A549 (cell line): ENCODE data around the gene LMX1B. TPM values are rescaled to one million over a fixed set of nuclear protein-coding genes. Genes with fewer than 3 reads are reported as not detected.

Source experiments
- ATAC-seq, 2 experiments: fragments of 200-7000 bp in 1 of 2; fragments of >200 bp in 1 of 2; cut with Nextera tagmentation in 1 of 2; cut with Tn5 transposase in 1 of 2; 3 replicates each; pipeline versions ENCODE4 v1.8.0 to v1.9.1; 2018 to 2020; ENCODE audit warnings: mild to moderate bottlenecking in 1 of 2, moderate library complexity in 1 of 2
- CTCF ChIA-PET: fragments of 300-600 bp; sonication (Branson Sonifier 250); formaldehyde crosslinking; extraction: SDS; loops from one replicate; lab custom pipeline; 2021; ENCODE audit warnings: antibody characterized with exemption, inconsistent platforms; lab: Yijun Ruan, JAX
- POLR2A ChIA-PET: fragments of 350-600 bp; formaldehyde crosslinking; extraction: SDS; loops from one replicate; lab custom pipeline; 2021; ENCODE audit warnings: antibody characterized with exemption, inconsistent platforms; lab: Yijun Ruan, JAX
- DNase-seq, 2 experiments: peaks; one replicate each; pipeline versions ENCODE4 v3.0.0 to v3.0.0-alpha.2; 2011 to 2016; ENCODE audit warnings: low read depth in 1 of 2, low spot score in 1 of 2
- FAIRE-seq: peaks from 2 replicates; lab custom pipeline; 2011; peaks lifted over from hg19 to GRCh38; lab: Jason Lieb, UNC
- H3K27ac ChIP-seq, 2 experiments: fragments of >200 bp; sonication (Bioruptor Twin); formaldehyde crosslinking; 3 replicates each; pipeline ENCODE4 v1.5.1; 2016 to 2017
- H3K4me1 ChIP-seq: fragments of >200 bp; sonication (Bioruptor Twin); formaldehyde crosslinking; 3 replicates; pipeline ENCODE4 v1.6.1; 2016
- H3K4me2 ChIP-seq: fragments of >200 bp; sonication (Bioruptor Twin); formaldehyde crosslinking; 3 replicates; pipeline ENCODE4 v1.6.1; 2016
- H3K4me3 ChIP-seq: fragments of >200 bp; sonication (Bioruptor Twin); formaldehyde crosslinking; 3 replicates; pipeline ENCODE4 v1.5.1; 2016
- H3K9me3 ChIP-seq: fragments of >200 bp; sonication (Bioruptor Twin); formaldehyde crosslinking; 3 replicates; pipeline ENCODE4 v1.6.1; 2016
- CBX8 ChIP-seq: fragments of 200-600 bp; sonication (generic); IDR thresholded peaks from 2 replicates; pipeline ENCODE4 v1.6.1; 2016
- CEBPB ChIP-seq, 2 experiments: fragments of >200 bp in 1 of 2; sonication (Bioruptor Twin) in 1 of 2; formaldehyde crosslinking in 1 of 2; IDR thresholded peaks; 2 replicates each; pipeline ENCODE4 v1.6.1; 2012 to 2016
- CHD4 ChIP-seq: fragments of 200-600 bp; sonication (generic); IDR thresholded peaks from 2 replicates; pipeline ENCODE4 v1.6.1; 2016; ENCODE audit warnings: antibody characterized with exemption, mild to moderate bottlenecking, borderline replicate concordance
- FOSL2 ChIP-seq, 2 experiments: fragments of 450-650 bp in 1 of 2; fragments of >200 bp in 1 of 2; sonication (Bioruptor Twin) in 1 of 2; formaldehyde crosslinking; IDR thresholded peaks; 2 replicates each; pipeline versions ENCODE4 v1.5.0 to v1.6.1; 2016 to 2020; ENCODE audit warnings: mild to moderate bottlenecking in 1 of 2, moderate library complexity in 1 of 2
- FOXS1 ChIP-seq: fragments of 250-450 bp; sonication (Bioruptor Pico); IDR thresholded peaks from 2 replicates; pipeline ENCODE4 v1.5.0; 2020; ENCODE audit warnings: mild to moderate bottlenecking, moderate library complexity
- GATA3 ChIP-seq: IDR thresholded peaks from 2 replicates; pipeline ENCODE4 v1.6.1; 2012; ENCODE audit warnings: borderline replicate concordance
- HDAC2 ChIP-seq: fragments of 200-600 bp; sonication (generic); IDR thresholded peaks from 2 replicates; pipeline ENCODE4 v1.6.1; 2016
- HEYL ChIP-seq: fragments of 250-450 bp; sonication (Bioruptor Pico); IDR thresholded peaks from 2 replicates; pipeline ENCODE4 v1.8.0; 2021; ENCODE audit warnings: mild to moderate bottlenecking, moderate library complexity
- KDM1A ChIP-seq: fragments of 200-600 bp; sonication (generic); IDR thresholded peaks from 2 replicates; pipeline ENCODE4 v1.6.1; 2016; ENCODE audit warnings: low read depth, mild to moderate bottlenecking
- KDM5A ChIP-seq: fragments of 200-600 bp; sonication (generic); IDR thresholded peaks from 2 replicates; pipeline ENCODE4 v1.6.1; 2016; ENCODE audit warnings: antibody characterized with exemption, mild to moderate bottlenecking
- MAZ ChIP-seq: fragments of 150-350 bp; IDR thresholded peaks from 2 replicates; pipeline ENCODE4 v1.6.1; 2014; ENCODE audit warnings: antibody characterized with exemption, low read depth, low read length, borderline replicate concordance
- PHF8 ChIP-seq: fragments of 200-600 bp; sonication (generic); IDR thresholded peaks from 2 replicates; pipeline ENCODE4 v1.6.1; 2016; ENCODE audit warnings: low read depth, mild to moderate bottlenecking, antibody characterized with exemption, moderate library complexity, borderline replicate concordance
- POLR2AphosphoS2 ChIP-seq: conservative IDR thresholded peaks from 2 replicates; pipeline ENCODE4 v1.6.1; 2012; ENCODE audit warnings: low read length, improper control_type of control experiment, inconsistent platforms
- RAD21 ChIP-seq, 2 experiments: fragments of >200 bp in 1 of 2; sonication (Bioruptor Twin) in 1 of 2; formaldehyde crosslinking in 1 of 2; IDR thresholded peaks in 1 of 2; conservative IDR thresholded peaks in 1 of 2; 2 replicates in 1 of 2; 3 replicates in 1 of 2; pipeline ENCODE4 v1.6.1; 2012 to 2018; ENCODE audit warnings: inconsistent platforms in 1 of 2
- RARB ChIP-seq: fragments of 250-450 bp; sonication (Bioruptor Pico); IDR thresholded peaks from 2 replicates; pipeline ENCODE4 v1.8.0; 2021; ENCODE audit warnings: mild to moderate bottlenecking, moderate library complexity
- RFX5 ChIP-seq: fragments of 450-650 bp; IDR thresholded peaks from 2 replicates; pipeline ENCODE4 v1.7.1; 2014; ENCODE audit warnings: antibody characterized with exemption, mild to moderate bottlenecking, moderate library complexity
- RNF2 ChIP-seq: fragments of 200-600 bp; sonication (generic); IDR thresholded peaks from 2 replicates; pipeline ENCODE4 v1.6.1; 2016; ENCODE audit warnings: low read depth, mild to moderate bottlenecking, antibody characterized with exemption, moderate library complexity, borderline replicate concordance
- SMC3 ChIP-seq: fragments of >200 bp; sonication (Bioruptor Twin); formaldehyde crosslinking; IDR thresholded peaks from 3 replicates; pipeline ENCODE4 v1.6.1; 2018; ENCODE audit warnings: inconsistent platforms
- SREBF2 ChIP-seq: fragments of 450-650 bp; IDR thresholded peaks from 2 replicates; pipeline ENCODE4 v1.6.1; 2014; ENCODE audit warnings: mild to moderate bottlenecking, moderate library complexity
- ZC3H11A ChIP-seq: fragments of 450-650 bp; IDR thresholded peaks from 2 replicates; pipeline ENCODE4 v1.6.1; 2014; ENCODE audit warnings: antibody characterized with exemption, mild to moderate bottlenecking
- ZNF302 ChIP-seq: fragments of 250-450 bp; sonication (Bioruptor Pico); IDR thresholded peaks from 2 replicates; pipeline ENCODE4 v1.9.0; 2021; ENCODE audit warnings: inconsistent platforms, mild to moderate bottlenecking, moderate library complexity
- WGBS: methylation state at CpG from one replicate; pipeline ENCODE4 v1.1.6; 2017; ENCODE audit errors: missing lambda C conversion rate; 5-methylcytosine and 5-hydroxymethylcytosine counted together
- polyA plus RNA-seq, 4 experiments: library from polyadenylated mRNA; depleted of rRNA in 3 of 4; stranded (reverse); fragments of >200 nt; fragmentation: RNase III in 1 of 4; extraction: RNeasy Plus Mini Kit Qiagen cat#74134 plus additional on column Dnase treatment in 1 of 4; gene quantifications; 2 replicates in 3 of 4; 3 replicates in 1 of 4; pipeline ENCODE4 v1.2.3, GENCODE V29; 2011 to 2017
- TF ChIP-seq, protein P1 (sequence below): fragments of >200 bp; sonication (Bioruptor Twin); formaldehyde crosslinking; IDR thresholded peaks from 3 replicates; pipeline ENCODE4 v1.5.1; 2016
- TF ChIP-seq, protein P2 (sequence below): fragments of >200 bp; sonication (Bioruptor Twin); formaldehyde crosslinking; IDR thresholded peaks from 2 replicates; pipeline ENCODE4 v1.6.1; 2016
- TF ChIP-seq, protein P3 (sequence below): fragments of 250-450 bp; sonication (Bioruptor Pico); IDR thresholded peaks from 2 replicates; pipeline ENCODE4 v1.5.0; 2021; ENCODE audit warnings: mild to moderate bottlenecking, moderate library complexity, borderline replicate concordance
- TF ChIP-seq, protein P4 (sequence below): IDR thresholded peaks from 2 replicates; pipeline ENCODE4 v1.6.1; 2012
- TF ChIP-seq, protein P5 (sequence below): IDR thresholded peaks from 2 replicates; pipeline ENCODE4 v1.6.1; 2012; ENCODE audit warnings: low read depth, borderline replicate concordance
- TF ChIP-seq, protein P6 (sequence below): fragments of 200-600 bp; sonication (generic); IDR thresholded peaks from 2 replicates; pipeline ENCODE4 v1.6.1; 2016; ENCODE audit warnings: antibody characterized with exemption, mild to moderate bottlenecking, moderate library complexity
- TF ChIP-seq, protein P7 (sequence below): fragments of 150-350 bp; IDR thresholded peaks from 2 replicates; pipeline ENCODE4 v1.6.1; 2014; ENCODE audit warnings: low read depth, mild to moderate bottlenecking, low read length

Gene LMX1B
- polyA plus RNA-seq, 2 of the 4 experiments (the other 2 are of a cell fraction) = 0.41 to 0.56 TPM

DNA sequence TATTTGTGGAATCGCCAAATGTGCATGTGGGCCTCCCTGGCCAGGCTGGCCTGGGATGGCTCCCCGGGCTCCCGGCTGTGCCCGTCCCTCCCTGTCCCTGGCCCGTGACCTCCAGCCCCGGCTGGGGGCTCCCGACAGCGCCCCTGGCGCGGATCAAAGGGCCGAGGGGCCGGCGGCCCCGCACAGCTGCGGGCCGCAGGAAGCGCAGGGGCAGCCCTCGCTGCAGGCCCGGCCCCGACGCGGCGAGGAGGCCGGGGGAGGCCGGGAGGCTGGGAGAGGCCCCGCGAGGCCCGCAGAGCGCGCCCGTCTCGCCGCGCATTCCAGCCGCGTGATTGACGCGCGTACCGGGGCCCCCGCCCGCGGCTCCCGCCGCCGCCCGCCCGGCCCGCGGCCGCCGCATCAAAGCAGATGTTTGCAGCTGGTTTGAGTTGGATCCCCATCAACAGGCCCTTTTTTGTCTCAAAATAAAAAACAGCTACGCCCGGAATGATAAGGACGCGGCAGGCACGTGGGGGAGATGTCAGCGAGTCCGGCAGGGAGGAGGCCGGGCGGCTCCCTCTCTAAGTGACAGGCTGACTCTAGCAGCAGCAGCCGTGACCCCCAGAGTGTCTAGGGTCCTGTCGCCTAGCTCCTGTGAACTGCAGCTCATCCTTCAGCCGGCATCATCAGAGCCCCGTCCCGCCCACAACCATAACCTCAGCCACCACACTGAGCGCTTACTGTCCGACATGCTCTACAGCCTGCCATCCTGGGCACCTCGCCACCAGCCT, 69.4 kb downstream of the LMX1B start (continued):
- TF ChIP-seq RFX5 (no peak), KDM5A (no peak)
- TF ChIP-seq, protein P1, sequence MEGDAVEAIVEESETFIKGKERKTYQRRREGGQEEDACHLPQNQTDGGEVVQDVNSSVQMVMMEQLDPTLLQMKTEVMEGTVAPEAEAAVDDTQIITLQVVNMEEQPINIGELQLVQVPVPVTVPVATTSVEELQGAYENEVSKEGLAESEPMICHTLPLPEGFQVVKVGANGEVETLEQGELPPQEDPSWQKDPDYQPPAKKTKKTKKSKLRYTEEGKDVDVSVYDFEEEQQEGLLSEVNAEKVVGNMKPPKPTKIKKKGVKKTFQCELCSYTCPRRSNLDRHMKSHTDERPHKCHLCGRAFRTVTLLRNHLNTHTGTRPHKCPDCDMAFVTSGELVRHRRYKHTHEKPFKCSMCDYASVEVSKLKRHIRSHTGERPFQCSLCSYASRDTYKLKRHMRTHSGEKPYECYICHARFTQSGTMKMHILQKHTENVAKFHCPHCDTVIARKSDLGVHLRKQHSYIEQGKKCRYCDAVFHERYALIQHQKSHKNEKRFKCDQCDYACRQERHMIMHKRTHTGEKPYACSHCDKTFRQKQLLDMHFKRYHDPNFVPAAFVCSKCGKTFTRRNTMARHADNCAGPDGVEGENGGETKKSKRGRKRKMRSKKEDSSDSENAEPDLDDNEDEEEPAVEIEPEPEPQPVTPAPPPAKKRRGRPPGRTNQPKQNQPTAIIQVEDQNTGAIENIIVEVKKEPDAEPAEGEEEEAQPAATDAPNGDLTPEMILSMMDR = no peak

DNA sequence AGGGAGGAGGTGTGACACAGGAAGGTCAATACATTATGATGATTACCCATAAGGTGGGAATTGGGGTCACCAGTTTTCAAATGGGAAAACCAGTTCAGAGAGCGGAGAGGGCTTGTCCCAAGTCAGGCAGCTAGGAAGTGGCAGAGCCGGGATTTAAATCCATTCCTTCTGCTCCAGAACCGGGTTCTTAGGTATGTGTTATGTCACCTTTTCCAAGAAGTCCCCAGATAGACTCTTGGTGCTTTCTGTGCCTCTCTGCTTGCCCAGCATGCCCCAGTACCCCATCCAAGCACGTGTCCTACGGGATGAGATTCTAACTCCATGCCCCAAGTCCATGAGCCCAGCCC, 69.9 kb downstream of the LMX1B start:
- no peak for ATAC-seq
- 77% methylated on average over 5 of the region's 5 CpGs for whole genome bisulfite sequencing

DNA sequence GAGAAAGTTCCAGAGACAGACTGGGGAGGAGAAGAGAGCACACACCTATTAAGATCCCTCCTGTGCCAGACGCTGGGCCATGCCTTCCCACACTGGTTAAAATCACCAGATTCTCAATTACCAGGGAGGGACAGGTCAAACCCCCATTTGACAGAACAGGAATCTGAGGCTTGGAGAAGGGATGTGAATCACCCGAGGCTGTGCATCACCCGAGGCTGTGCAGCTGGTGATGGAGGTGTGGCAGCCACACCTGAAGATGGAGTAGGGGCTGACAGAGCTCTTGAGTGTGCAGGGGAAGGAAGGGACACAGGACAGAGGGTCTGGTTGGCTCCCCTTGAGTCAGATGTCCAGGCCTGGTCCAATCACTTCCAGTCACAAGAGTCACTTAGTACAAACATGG, 70.6 kb downstream of the LMX1B start:
- no peak overlapping the region for H3K4me3 ChIP-seq
- CTCF ChIA-PET = no interaction called here
- DNase-seq (no peak), FAIRE-seq (no peak), ATAC-seq (no peak)
- 31% methylated on average over 3 of the region's 3 CpGs for WGBS
- H3K27ac ChIP-seq = no peak overlapping the region
- no peaks in the 10 kb centered on the region for H3K9me3 ChIP-seq
- no peak overlapping the region for H3K4me2 ChIP-seq
- TF ChIP-seq HEYL (CRISPR knock-in tag) (no peak), ZNF302 (CRISPR knock-in tag) (no peak), FOXS1 (CRISPR knock-in tag) (no peak), GATA3 (no peak), ZC3H11A (no peak), POLR2AphosphoS2 (no peak), PHF8 (no peak), KDM1A (no peak), FOSL2 (IDR thresholded peaks at IDR 0.05) (no peak), FOSL2 (CRISPR knock-in tag; IDR thresholded peaks at IDR 0.05) (no peak)
- TF ChIP-seq, protein P2, sequence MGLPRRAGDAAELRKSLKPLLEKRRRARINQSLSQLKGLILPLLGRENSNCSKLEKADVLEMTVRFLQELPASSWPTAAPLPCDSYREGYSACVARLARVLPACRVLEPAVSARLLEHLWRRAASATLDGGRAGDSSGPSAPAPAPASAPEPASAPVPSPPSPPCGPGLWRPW = no peak
- TF ChIP-seq, protein P3, sequence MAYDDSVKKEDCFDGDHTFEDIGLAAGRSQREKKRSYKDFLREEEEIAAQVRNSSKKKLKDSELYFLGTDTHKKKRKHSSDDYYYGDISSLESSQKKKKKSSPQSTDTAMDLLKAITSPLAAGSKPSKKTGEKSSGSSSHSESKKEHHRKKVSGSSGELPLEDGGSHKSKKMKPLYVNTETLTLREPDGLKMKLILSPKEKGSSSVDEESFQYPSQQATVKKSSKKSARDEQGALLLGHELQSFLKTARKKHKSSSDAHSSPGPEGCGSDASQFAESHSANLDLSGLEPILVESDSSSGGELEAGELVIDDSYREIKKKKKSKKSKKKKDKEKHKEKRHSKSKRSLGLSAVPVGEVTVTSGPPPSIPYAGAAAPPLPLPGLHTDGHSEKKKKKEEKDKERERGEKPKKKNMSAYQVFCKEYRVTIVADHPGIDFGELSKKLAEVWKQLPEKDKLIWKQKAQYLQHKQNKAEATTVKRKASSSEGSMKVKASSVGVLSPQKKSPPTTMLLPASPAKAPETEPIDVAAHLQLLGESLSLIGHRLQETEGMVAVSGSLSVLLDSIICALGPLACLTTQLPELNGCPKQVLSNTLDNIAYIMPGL (CRISPR knock-in tag) = no peak
- TF ChIP-seq, protein P4, sequence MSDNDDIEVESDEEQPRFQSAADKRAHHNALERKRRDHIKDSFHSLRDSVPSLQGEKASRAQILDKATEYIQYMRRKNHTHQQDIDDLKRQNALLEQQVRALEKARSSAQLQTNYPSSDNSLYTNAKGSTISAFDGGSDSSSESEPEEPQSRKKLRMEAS = no peak
- TF ChIP-seq, all 56 proteins: peak for 0
- H3K4me1 ChIP-seq = no peaks in the 10 kb centered on the region
- POLR2A ChIA-PET = no interaction called here

More for the DNA sequence above, 69.9 kb downstream of the LMX1B start:
- TF ChIP-seq HDAC2 (no peak), CEBPB (IDR thresholded peaks at IDR 0.05) (no peak), RAD21 (conservative IDR thresholded peaks at IDR 0.05 in 1 of 2, IDR thresholded peaks at IDR 0.05 in 1 of 2) (no peak), CHD4 (no peak), RNF2 (no peak), PHF8 (no peak), CBX8 (no peak), SREBF2 (no peak), RARB (CRISPR knock-in tag) (no peak), MAZ (no peak), SMC3 (no peak)
- TF ChIP-seq, protein P5, sequence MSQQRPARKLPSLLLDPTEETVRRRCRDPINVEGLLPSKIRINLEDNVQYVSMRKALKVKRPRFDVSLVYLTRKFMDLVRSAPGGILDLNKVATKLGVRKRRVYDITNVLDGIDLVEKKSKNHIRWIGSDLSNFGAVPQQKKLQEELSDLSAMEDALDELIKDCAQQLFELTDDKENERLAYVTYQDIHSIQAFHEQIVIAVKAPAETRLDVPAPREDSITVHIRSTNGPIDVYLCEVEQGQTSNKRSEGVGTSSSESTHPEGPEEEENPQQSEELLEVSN = no peak
- TF ChIP-seq, protein P6, sequence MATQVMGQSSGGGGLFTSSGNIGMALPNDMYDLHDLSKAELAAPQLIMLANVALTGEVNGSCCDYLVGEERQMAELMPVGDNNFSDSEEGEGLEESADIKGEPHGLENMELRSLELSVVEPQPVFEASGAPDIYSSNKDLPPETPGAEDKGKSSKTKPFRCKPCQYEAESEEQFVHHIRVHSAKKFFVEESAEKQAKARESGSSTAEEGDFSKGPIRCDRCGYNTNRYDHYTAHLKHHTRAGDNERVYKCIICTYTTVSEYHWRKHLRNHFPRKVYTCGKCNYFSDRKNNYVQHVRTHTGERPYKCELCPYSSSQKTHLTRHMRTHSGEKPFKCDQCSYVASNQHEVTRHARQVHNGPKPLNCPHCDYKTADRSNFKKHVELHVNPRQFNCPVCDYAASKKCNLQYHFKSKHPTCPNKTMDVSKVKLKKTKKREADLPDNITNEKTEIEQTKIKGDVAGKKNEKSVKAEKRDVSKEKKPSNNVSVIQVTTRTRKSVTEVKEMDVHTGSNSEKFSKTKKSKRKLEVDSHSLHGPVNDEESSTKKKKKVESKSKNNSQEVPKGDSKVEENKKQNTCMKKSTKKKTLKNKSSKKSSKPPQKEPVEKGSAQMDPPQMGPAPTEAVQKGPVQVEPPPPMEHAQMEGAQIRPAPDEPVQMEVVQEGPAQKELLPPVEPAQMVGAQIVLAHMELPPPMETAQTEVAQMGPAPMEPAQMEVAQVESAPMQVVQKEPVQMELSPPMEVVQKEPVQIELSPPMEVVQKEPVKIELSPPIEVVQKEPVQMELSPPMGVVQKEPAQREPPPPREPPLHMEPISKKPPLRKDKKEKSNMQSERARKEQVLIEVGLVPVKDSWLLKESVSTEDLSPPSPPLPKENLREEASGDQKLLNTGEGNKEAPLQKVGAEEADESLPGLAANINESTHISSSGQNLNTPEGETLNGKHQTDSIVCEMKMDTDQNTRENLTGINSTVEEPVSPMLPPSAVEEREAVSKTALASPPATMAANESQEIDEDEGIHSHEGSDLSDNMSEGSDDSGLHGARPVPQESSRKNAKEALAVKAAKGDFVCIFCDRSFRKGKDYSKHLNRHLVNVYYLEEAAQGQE = no peak
- TF ChIP-seq, protein P7, sequence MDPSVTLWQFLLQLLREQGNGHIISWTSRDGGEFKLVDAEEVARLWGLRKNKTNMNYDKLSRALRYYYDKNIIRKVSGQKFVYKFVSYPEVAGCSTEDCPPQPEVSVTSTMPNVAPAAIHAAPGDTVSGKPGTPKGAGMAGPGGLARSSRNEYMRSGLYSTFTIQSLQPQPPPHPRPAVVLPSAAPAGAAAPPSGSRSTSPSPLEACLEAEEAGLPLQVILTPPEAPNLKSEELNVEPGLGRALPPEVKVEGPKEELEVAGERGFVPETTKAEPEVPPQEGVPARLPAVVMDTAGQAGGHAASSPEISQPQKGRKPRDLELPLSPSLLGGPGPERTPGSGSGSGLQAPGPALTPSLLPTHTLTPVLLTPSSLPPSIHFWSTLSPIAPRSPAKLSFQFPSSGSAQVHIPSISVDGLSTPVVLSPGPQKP = no peak
- TF ChIP-seq, all 56 proteins: peak for 0
- no peak overlapping the region for H3K4me3 ChIP-seq
- DNase-seq = no peak
- no peaks in the 10 kb centered on the region for H3K9me3 ChIP-seq
- H3K27ac ChIP-seq = no peak overlapping the region
- no peak for FAIRE-seq
- CTCF ChIA-PET = interaction anchor here (1.1 kb wide), 1 partner anchor 98 kb away, joined by 3 read pairs; no protein-coding TSS in a partner anchor
- H3K4me2 ChIP-seq = no peak overlapping the region
- H3K4me1 ChIP-seq = no peaks in the 10 kb centered on the region
- POLR2A ChIA-PET = no interaction called here
